K562 (cell line): ENCODE results near the gene PTPN5. TPM values are rescaled to one million over a fixed set of nuclear protein-coding genes. Genes with fewer than 3 reads are reported as not detected.

ENCODE experiments used
- ATAC-seq: fragments of 200-7000 bp; cut with Tn5 transposase; 3 replicates; pipeline ENCODE4 v1.9.1; 2020; ENCODE audit warnings: moderate library complexity
- BruUV-seq: library from RNA; stranded (reverse); fragments of 400-500 nt; replicated peaks from 2 replicates; lab custom pipeline; 2021; lab: Mats Ljungman, UMichigan
- CTCF ChIA-PET: fragments of 300-600 bp; formaldehyde crosslinking; extraction: SDS; loops from one replicate; lab custom pipeline; 2021; ENCODE audit warnings: low intra/inter-chr PET ratio; lab: Yijun Ruan, JAX
- POLR2A ChIA-PET: fragments of 300-600, 350-650 bp; sonication (Branson Sonifier 250); formaldehyde crosslinking; extraction: SDS; loops from one replicate; lab custom pipeline; 2021; ENCODE audit warnings: antibody characterized with exemption, inconsistent platforms; lab: Yijun Ruan, JAX
- DNase-seq, 4 experiments: peaks; one replicate each; pipeline versions ENCODE4 v3.0.0 to v3.0.0-alpha.2; 2011 to 2018; ENCODE audit warnings: low spot score in 3 of 4, mixed read lengths in 3 of 4; ENCODE audit errors: extremely low read depth in 1 of 4
- FAIRE-seq: peaks from 2 replicates; lab custom pipeline; 2011; peaks lifted over from hg19 to GRCh38; lab: Jason Lieb, UNC
- H2AFZ ChIP-seq: 2 replicates; pipeline ENCODE4 v1.6.0; 2011; ENCODE audit warnings: low read depth, low read length, control low read depth, inconsistent platforms
- H3K27ac ChIP-seq: fragments of 200-600 bp; 3 replicates; pipeline ENCODE4 v1.8.0; 2011; ENCODE audit warnings: low read depth, mild to moderate bottlenecking, control low read depth, inconsistent platforms, low read length, moderate library complexity, mixed read lengths; ENCODE audit errors: extremely low read depth
- H3K27me3 ChIP-seq, 2 experiments: fragments of 300-600 bp in 1 of 2; 2 replicates in 1 of 2; 3 replicates in 1 of 2; pipeline versions ENCODE4 v1.6.0 to v1.8.0; 2011; ENCODE audit warnings: inconsistent platforms in 2 of 2, low read length in 2 of 2, mild to moderate bottlenecking in 1 of 2, mixed read lengths in 1 of 2, moderate library complexity in 1 of 2; ENCODE audit not compliant: control insufficient read depth in 2 of 2, insufficient read depth in 2 of 2
- H3K36me3 ChIP-seq: fragments of 300-600 bp; 3 replicates; pipeline ENCODE4 v1.8.0; 2011; ENCODE audit warnings: mild to moderate bottlenecking, low read length, inconsistent platforms; ENCODE audit not compliant: control insufficient read depth, insufficient read depth
- H3K4me1 ChIP-seq, 2 experiments: fragments of 200-600 bp in 1 of 2; replicated peaks in 1 of 2; 2 replicates in 1 of 2; 3 replicates in 1 of 2; pipeline versions ENCODE4 v1.5.1 to v1.8.0; 2011; ENCODE audit warnings: inconsistent platforms in 2 of 2, low read length in 2 of 2, mild to moderate bottlenecking in 1 of 2, mixed read lengths in 1 of 2, moderate library complexity in 1 of 2; ENCODE audit not compliant: control insufficient read depth in 2 of 2, insufficient read depth in 2 of 2
- H3K4me2 ChIP-seq: 2 replicates; pipeline ENCODE4 v1.6.1; 2011; ENCODE audit warnings: low read length, control low read depth, inconsistent platforms, mixed read lengths; ENCODE audit not compliant: insufficient read depth
- H3K4me3 ChIP-seq: fragments of 200-600 bp; sonication (generic), shearing (Covaris generic); 2 replicates; pipeline ENCODE4 v1.5.1; 2016; ENCODE audit warnings: control low read depth, inconsistent platforms
- H3K79me2 ChIP-seq: fragments of 200-600 bp; 3 replicates; pipeline ENCODE4 v1.8.0; 2011; ENCODE audit warnings: low read length, inconsistent platforms; ENCODE audit not compliant: control insufficient read depth, insufficient read depth
- H3K9ac ChIP-seq, 2 experiments: 2 replicates each; pipeline versions ENCODE4 v1.6.0 to v1.6.1; 2011; ENCODE audit warnings: low read depth in 2 of 2, low read length in 2 of 2, control low read depth in 1 of 2, inconsistent platforms in 1 of 2, mild to moderate bottlenecking in 1 of 2, mixed read lengths in 1 of 2; ENCODE audit not compliant: insufficient read depth in 1 of 2
- H3K9me1 ChIP-seq: one replicate; pipeline ENCODE4 v1.6.0; 2011; ENCODE audit warnings: inconsistent platforms, mild to moderate bottlenecking, low read length, moderate library complexity; ENCODE audit not compliant: control insufficient read depth, insufficient read depth
- H3K9me3 ChIP-seq: replicated peaks from 2 replicates; pipeline ENCODE4 v1.5.1; 2011; ENCODE audit warnings: low read depth, low read length, inconsistent platforms; ENCODE audit not compliant: control insufficient read depth, insufficient read depth
- H4K20me1 ChIP-seq: replicated peaks from 2 replicates; pipeline ENCODE4 v1.6.1; 2011; ENCODE audit warnings: low read length, inconsistent platforms, mixed read lengths; ENCODE audit not compliant: control insufficient read depth, insufficient read depth
- CREB3 ChIP-seq: fragments of 450-650 bp; conservative IDR thresholded peaks from 2 replicates; pipeline ENCODE4 v1.6.1; 2016; ENCODE audit warnings: missing genetic modification characterization, low read depth, mild to moderate bottlenecking, missing compliant biosample characterization, moderate library complexity
- ELF2 ChIP-seq: fragments of 250-450 bp; sonication (Bioruptor Pico); IDR thresholded peaks from 2 replicates; pipeline ENCODE4 v1.5.0; 2021; ENCODE audit warnings: mild to moderate bottlenecking
- EZH2 ChIP-seq: IDR thresholded peaks from 2 replicates; pipeline ENCODE4 v1.6.1; 2012; ENCODE audit warnings: low read depth, mild to moderate bottlenecking, inconsistent platforms, low read length, borderline replicate concordance
- MLX ChIP-seq, 2 experiments: fragments of 450-650 bp in 1 of 2; sonication (generic) in 1 of 2; formaldehyde crosslinking; conservative IDR thresholded peaks; 2 replicates each; pipeline versions ENCODE4 v1.4.0 to v1.8.1; 2020 to 2022; ENCODE audit warnings: mild to moderate bottlenecking in 1 of 2, missing genetic modification reagents in 1 of 2
- POLR2G ChIP-seq: fragments of 200-400 bp; formaldehyde crosslinking; IDR thresholded peaks from 2 replicates; pipeline ENCODE4 v1.6.1; 2017; ENCODE audit warnings: low read depth, mild to moderate bottlenecking, antibody characterized with exemption, low read length, moderate library complexity
- RBFOX2 ChIP-seq: fragments of 200-400 bp; formaldehyde crosslinking; IDR thresholded peaks from 2 replicates; pipeline ENCODE4 v1.6.1; 2017; ENCODE audit warnings: low read depth, mild to moderate bottlenecking, low read length, moderate library complexity
- WGBS: fragments of 100-300 bp; shearing (Covaris generic); methylation state at CpG from one replicate; pipeline ENCODE4 v1.1.6; 2016; ENCODE audit warnings: low coverage, mixed read lengths; ENCODE audit not compliant: insufficient coverage; ENCODE audit errors: missing lambda C conversion rate; 5-methylcytosine and 5-hydroxymethylcytosine counted together
- in situ Hi-C: fragments of 300-500 bp; cut with MboI; formaldehyde crosslinking; loops from 4 replicates; pipeline ENCODE4 v1.15.0; 2018; ENCODE audit warnings: inconsistent platforms, mixed read lengths
- intact Hi-C: fragments of 100-400 bp; cut with micrococcal nuclease; formaldehyde crosslinking; loops from 2 replicates; pipeline ENCODE4 v1.14.2; 2022
- polyA plus RNA-seq, 8 experiments: library from polyadenylated mRNA; depleted of rRNA in 4 of 8; stranded (reverse) in 5 of 8; unstranded in 3 of 8; fragments of >200 nt; fragmentation: Nextera tagmentation in 2 of 8; fragmentation: Illumina TruSeq in 1 of 8; extraction: Ambion mirVana in 2 of 8; extraction: Trizol in 1 of 8; gene quantifications; 2 replicates each; pipeline versions ENCODE4 v1.2.1 to v1.2.3, GENCODE V29; 2011 to 2014; ENCODE audit warnings: inconsistent platforms in 1 of 8, missing spikeins in 1 of 8
- total RNA-seq, 7 experiments: library from RNA; depleted of rRNA in 6 of 7; stranded (reverse); fragments of >200 nt in 6 of 7; fragmentation: Illumina TruSeq in 2 of 7; extraction: Trizol in 2 of 7; gene quantifications; 2 replicates each; pipeline versions ENCODE4 v1.2.1 to v1.2.3, GENCODE V29; 2011 to 2021; ENCODE audit warnings: low replicate concordance in 1 of 7

Gene PTPN5
- total and polyA plus RNA-seq, 9 of the 15 experiments (the other 6 are each of a cell fraction or from before 2014, with no cell fraction given), result not detected

- intact Hi-C loops, result no loop called here
- FAIRE-seq (no peak), DNase-seq (no peak), ATAC-seq (no peak)
- no peak for TF ChIP-seq MLX (CRISPR knock-in tag; conservative IDR thresholded peaks at IDR 0.05)
- no peak for TF ChIP-seq ELF2
- TF ChIP-seq EZH2, result no peak
- 0 out of 2 replicates have a peak, but pooled peaks have one; percentile 34 for TF ChIP-seq RBFOX2
- no peak for TF ChIP-seq CREB3 (tag)
- 0 out of 2 replicates have a peak, but pooled peaks have one; percentile 45 for TF ChIP-seq POLR2G
- no peak overlapping the region for H3K4me3 ChIP-seq
- in situ Hi-C loops, result no loop called here
- H3K27me3 ChIP-seq, result peaks cover 26 to 64% of the 10 kb centered on the region in 2 experiments; a peak in 4 of 5 replicates
- H3K79me2 ChIP-seq, result no peaks in the 10 kb centered on the region
- H3K27ac ChIP-seq, result no peak overlapping the region
- no TSS peak for BruUV-seq
- H2AFZ ChIP-seq, result peak overlapping the region; percentile 28; the same call in 1 of the 2 replicates
- CTCF ChIA-PET, result no interaction called here
- H3K36me3 ChIP-seq, result no peaks in the 10 kb centered on the region
- POLR2A ChIA-PET, result interaction anchor here (1.0 to 1.2 kb wide), 2 partner anchors 16 kb away, joined by 3 to 5 read pairs; no protein-coding TSS in a partner anchor
- no peaks in the 10 kb centered on the region for H3K9me3 ChIP-seq
- H4K20me1 ChIP-seq, result no peaks in the 10 kb centered on the region
- 0 out of 2 replicates have a peak overlapping the region, but pooled peaks have one; percentile 9 for H3K4me2 ChIP-seq
- H3K9me1 ChIP-seq, result no peaks in the 10 kb centered on the region
- peaks cover 4 to 10% of the 10 kb centered on the region in 2 experiments; a peak in 4 of 5 replicates for H3K4me1 ChIP-seq
- 0 out of 4 replicates have a peak overlapping the region, but pooled peaks of 1 of the 2 experiments have one; percentile 23 for H3K9ac ChIP-seq
- WGBS, result 41% methylated on average over 39 of the region's 46 CpGs
Observed at GRCh38 chr11:18705651-18706281, 85.8 kb downstream of the PTPN5 start.
